Activated CD8-positive, alpha-beta memory T cell treated with anti-CD3 and anti-CD28 coated beads for 1 hour (primary cell): Measurements from ENCODE around the gene CYLD.

Source experiments
- DNase-seq, 2 donors: peaks; one replicate each; pipeline ENCODE4 v3.0.0-alpha.2; 2020; ENCODE audit warnings: low read depth in 1 of 2; ENCODE audit errors: extremely low read depth in 1 of 2

Gene CYLD

DNA sequence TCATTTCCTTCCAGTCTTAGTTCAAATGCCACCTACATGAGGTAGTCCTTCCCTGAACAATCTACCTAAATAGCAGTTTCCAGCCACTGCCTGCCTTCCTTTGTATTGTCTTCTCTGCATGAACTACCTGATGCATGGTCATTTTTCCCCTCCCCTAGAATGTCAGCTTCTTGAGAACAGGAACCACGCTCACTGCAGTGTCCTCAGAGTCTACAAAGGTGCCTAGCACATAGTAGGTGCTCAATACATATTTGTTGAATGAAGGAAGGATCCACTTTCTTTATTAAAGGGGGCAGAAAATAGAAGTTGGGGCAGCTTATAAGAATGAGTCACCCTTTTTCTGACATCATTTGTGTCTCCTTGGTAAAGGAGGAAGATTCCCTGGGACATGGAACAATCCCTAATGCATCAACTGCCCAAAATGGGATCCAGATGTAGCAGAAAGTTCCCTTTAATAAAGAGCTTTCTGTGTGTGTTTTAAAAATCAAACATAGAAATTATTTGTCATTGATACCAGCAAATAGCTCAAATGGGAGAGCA is 4.4 kb upstream of the CYLD start:
- no peak for DNase-seq

- DNase-seq: no peak
Observed at GRCh38 chr16:50739031-50739430, 2.9 kb upstream of the CYLD start.

DNA sequence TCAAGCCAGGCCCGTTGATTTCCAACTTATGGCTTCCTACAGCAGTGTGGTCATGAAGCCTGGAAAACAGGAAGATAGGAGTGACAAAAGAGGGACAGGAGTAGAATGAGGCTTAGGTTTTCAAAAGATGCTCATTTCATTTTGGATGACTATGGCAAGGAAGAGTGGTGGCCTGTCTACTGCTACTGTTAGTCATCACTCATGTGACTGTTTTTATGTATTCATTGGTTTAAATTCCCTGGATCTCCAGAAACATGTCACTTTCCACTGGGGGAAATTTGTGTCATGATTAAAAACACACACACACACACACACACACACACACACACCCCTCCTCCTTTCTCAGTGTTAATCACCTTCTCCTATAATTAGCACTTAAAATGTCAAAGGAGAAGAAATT is 1.1 kb upstream of the CYLD start:
- no peak for DNase-seq

DNA sequence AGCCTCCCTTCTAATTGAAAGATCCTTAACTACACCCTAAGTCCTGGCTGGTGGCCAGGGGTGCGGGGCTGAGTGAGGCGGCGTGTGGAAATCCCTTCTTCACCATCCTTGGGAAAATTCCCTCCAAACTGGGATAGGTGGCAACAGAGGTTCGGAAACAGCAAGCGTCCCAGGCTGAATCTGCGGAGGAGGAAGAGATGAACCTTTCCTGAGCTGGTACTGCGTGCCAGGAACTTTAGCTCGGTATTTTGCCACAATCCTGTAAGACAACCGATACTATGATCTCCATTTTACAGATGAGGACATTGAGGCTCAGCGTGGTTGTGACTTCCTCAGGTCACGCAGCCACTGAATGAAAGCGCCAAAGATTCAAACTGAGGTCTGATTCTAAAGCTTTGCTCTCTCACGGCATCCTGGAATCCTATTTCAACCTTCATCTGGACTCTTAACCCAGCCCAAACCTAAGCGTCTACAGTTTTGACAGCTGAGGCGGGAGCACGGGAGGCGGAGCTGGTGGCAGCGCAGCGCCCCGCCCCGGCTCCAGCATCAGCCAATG is 583 bp upstream of the CYLD start:
- no peak for DNase-seq

- DNase-seq: peak in 1 of 2 donors; percentile 13
Observed at GRCh38 chr16:50742576-50743200, 802 bp downstream of the CYLD start.

DNA sequence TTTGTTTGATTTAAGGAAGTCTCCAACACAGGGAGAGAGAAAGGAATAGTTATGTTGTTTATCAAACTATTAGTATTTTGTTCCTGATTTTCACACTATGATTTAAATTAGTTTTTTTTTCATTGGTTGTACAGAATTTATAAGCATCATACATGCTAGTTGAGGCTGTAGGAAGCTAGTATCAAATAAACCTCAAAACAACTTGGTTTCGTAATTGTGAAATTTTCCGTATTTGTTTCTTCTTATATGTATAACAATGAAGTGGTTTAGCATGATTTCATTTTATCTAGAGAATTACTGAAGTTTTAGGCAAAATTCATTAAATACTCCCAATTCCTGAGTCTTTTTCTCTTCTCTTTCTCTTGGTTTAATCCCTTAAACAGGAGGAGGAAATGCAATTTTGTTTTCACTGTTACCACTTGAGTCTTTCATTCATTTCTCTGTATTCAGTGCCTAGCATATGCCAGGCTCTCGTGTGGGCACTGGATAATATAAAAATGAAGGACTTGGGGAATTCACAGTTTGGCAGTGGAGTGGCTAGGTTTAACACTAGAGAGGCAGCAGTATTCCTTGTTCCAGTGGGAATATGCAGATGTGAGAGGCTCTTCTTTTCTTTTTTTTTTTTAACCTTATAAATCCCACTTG is 1.8 kb downstream of the CYLD start:
- DNase-seq: no peak

DNA sequence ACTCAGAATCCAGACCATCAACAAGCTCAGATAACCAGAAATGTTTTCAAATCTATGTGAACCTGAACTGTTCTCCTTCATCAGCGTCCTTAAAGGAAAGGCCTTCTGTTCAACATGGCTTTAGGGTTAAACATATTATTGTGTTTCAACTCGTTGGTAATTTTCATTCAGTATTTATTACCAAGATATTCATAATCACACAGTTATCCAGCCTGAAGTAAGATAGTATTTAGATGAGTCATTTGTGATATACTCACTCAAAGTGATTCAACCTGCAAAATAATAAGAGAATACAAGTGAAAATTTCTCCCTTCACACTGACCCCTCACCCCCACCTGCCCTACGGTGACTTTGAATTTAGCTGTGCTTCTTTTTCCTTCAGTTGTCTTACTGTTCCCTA is 3.0 kb downstream of the CYLD start:
- DNase-seq: no peak

- DNase-seq: no peak
Observed at GRCh38 chr16:50745940-50746339, 4.1 kb downstream of the CYLD start.

DNA sequence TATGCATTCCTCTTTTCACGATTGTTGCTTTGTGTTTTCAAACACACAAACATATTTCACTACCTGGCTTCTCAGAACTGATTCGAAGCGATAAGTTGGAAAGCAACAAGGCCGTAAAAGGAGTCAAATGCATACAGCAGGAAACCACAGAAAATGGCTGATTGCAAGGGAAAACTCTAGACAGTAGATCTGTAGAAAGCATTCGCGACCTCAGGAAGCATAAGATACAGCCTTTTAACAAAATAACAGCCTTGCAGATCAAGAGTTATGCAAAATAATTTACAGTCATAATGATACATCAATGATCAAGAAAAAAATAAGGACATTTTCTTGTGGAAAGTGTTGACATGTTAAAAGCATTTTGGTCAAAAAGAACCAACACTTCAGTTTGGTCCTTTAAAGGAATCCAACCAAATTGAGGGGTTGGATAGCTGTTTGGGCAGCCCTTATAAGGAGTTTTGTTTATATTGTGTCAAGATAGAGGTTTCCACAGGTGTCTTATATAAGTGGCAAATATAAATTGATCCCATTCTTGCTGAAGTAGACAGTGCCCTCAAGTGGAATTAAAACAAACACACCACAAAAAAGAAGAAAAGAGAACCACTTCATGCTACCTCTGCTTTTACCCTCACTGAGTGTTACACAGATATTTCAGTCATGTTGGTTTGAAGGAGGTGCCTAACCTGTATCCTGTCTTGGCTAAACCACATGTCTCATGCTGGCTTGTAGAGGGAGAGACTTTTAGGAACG is 5.5 kb downstream of the CYLD start:
- no peak for DNase-seq

- no peak for DNase-seq
Observed at GRCh38 chr16:50751528-50751927, 9.6 kb downstream of the CYLD start.

- no peak for DNase-seq
Observed at GRCh38 chr16:50752471-50753235, 10.8 kb downstream of the CYLD start.

- DNase-seq: no peak
Observed at GRCh38 chr16:50756473-50756872, 14.6 kb downstream of the CYLD start.

DNA sequence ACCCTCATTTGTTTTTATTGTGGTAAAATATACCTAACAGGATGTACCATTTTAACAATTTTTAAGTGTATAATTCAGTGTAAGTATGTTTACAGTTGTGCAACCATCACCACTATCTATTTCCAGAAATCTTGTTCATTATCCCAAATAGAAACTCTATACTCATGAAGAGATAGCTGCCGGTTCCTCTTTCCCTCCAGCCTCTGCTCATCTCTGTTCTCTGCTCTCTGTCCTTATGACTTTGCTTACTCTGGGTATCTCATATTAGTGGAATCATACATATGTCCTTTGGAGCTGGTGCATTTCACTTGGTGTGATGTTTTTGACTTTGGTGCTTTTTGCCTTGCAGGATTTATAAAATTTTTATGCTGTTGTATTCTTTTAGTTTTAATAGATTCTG is 19.4 kb downstream of the CYLD start:
- no peak for DNase-seq

DNA sequence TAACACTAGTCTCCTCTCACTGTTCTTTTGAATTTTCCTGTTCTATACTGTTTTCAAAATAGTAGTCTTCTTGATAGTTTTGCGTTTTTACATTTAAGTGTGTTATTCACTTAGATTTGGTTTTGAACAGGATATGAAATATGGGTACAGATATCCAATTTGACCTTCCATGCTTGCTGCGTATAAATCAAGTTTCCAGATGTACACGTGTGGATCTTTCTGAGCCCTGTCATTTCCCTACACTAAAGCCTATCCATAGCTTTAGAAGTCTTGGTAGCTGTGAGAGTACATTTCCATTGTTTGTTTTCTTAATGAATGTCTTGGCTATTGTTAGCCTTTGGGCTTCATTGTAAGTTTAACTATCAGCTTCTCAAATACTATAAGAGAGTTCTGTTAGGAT is 20.4 kb downstream of the CYLD start:
- no peak for DNase-seq

DNA sequence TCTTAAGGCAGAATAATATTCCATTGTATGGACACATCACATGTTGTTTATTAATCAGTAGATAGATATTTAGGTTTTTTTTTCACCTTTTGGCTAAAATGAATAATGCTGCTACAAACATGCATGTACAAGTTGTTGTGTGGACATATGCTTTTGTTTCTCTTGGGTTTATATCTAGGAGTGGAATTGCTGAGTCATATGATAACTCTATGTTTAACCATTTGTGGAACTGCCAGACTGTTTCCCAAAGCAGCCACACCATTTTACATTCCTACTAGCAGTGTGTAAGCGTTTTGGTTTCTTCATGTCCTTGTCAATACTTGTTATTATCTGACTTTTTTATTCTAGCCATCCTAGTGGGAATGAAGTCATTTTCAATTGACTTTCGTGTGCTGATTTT is 21.3 kb downstream of the CYLD start:
- DNase-seq: no peak

GRCh38 chr16:50765260-50765659 is 23.4 kb downstream of the CYLD start:
- DNase-seq: no peak

DNA sequence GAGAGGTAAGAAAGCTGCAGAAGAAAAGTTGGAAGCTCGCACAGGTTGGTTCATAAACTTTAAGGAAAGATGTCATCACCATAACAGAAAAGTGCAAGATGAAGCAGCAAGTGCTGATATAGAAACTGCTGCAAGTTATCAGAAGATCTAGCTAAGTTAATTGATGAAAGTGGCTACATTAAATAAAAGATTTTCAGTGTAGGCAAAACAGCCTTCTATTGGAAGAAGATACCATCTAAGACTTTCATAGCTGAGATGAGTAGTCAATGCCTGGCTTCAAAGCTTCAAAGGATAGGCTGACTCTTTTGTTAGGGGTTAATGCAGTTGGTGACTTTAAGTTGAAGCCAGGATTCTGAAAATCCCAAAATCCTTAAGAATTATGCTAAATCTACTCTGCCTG is 24.0 kb downstream of the CYLD start:
- no peak for DNase-seq

DNA sequence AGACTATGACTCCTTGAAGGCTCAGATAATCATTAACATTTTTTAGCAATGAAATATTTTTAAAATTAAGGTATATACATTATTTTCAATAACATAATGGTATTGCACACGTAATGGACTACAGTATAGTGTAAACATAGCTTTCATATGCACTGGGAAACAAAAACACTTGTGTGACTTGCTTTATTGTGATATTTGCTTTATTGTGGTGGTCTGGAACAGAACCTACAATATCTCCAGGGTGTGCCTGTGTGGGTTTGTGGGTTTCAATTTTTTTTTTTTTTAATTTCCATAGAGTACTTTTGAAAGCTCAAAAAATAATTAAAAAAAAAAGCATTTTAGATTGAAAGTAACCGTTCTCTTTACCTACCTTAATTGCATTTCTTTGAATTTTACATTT is 25.3 kb downstream of the CYLD start:
- no peak for DNase-seq

DNA sequence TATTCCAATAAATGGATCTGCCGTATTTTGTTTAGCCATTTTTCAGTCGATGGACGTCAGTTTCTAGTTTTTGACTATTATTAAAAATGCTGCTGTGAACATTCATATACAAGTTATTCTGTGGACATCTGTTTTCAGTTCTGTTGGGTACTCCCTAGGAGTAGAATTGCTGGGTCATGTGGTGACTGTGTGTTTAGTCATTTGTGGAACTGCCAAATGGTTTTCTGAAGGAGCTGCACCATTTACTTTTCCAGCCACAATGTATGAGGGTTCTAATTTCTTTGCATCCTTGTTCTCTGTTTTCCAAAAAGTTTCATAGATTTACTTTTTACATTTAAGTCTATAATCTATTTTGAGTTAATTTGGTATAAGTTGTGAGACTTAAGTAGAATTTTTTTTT is 29.5 kb downstream of the CYLD start:
- DNase-seq: no peak

DNA sequence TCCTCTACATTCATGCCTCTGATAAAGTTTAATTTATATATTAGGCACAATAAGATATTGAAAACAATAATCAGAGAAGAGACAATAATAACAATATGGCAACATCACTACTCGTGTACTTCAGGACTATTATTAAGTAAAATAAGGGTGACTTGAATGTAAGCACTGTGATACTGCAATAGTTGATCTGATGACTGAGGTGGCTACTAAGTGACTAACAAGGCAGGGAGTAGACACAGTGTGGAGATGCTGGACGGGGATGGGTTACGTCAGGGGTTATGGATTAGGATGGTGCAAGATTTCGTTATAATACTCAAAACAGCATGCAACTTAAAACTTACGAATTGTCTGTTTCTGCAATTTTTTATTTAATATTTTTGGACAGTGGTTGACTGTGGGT is 32.5 kb downstream of the CYLD start:
- DNase-seq: no peak

DNA sequence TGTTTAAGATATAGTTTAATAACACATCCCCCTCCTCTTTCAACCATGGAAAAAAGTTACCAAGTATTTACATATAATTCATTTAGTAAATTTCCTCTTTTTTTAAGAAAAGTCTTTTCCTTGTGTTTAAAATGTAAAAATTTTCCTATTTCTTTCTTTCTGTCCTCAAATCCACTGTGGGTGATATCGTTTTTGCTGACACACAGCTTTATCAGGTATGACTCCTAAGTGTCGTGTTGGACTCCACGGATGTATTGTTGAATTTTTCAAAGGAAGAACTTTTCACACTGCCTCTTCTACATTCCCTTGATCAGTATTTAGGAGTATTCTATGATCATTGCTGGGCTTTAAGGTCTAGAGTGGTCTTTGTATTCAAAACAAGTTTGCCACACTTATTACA is 33.1 kb downstream of the CYLD start:
- no peak for DNase-seq
